Hepatocyte (in vitro differentiated cells): ENCODE data around the gene ZAP70. TPM values are rescaled to one million over a fixed set of nuclear protein-coding genes. Genes with fewer than 3 reads are reported as not detected.

Experiments used
- DNase-seq: peaks from one replicate; pipeline ENCODE4 v3.0.0-alpha.2; 2016; ENCODE audit warnings: low spot score
- H2AFZ ChIP-seq: fragments of 200-600 bp; sonication (generic); 2 replicates; pipeline ENCODE4 v1.6.0; 2016; ENCODE audit warnings: antibody characterized with exemption, mild to moderate bottlenecking
- H3K27ac ChIP-seq: fragments of 200-600 bp; sonication (generic); 2 replicates; pipeline ENCODE4 v1.5.1; 2016; ENCODE audit warnings: mild to moderate bottlenecking
- H3K27me3 ChIP-seq: fragments of 200-600 bp; sonication (generic); 2 replicates; pipeline ENCODE4 v1.6.1; 2016
- H3K36me3 ChIP-seq: fragments of 200-600 bp; sonication (generic); replicated peaks from 2 replicates; pipeline ENCODE4 v1.5.1; 2016; ENCODE audit warnings: low read depth; ENCODE audit not compliant: insufficient read depth
- H3K4me1 ChIP-seq: fragments of 200-600 bp; sonication (generic); 2 replicates; pipeline ENCODE4 v1.5.1; 2016; ENCODE audit warnings: mild to moderate bottlenecking, moderate library complexity; ENCODE audit not compliant: insufficient read depth
- H3K4me2 ChIP-seq: fragments of 200-600 bp; sonication (generic); 2 replicates; pipeline ENCODE4 v1.6.0; 2016
- H3K4me3 ChIP-seq: fragments of 200-600 bp; sonication (generic); 2 replicates; pipeline ENCODE4 v1.5.1; 2016; ENCODE audit warnings: mild to moderate bottlenecking
- H3K79me2 ChIP-seq: fragments of 200-600 bp; sonication (generic); 2 replicates; pipeline ENCODE4 v1.6.0; 2017; ENCODE audit warnings: mild to moderate bottlenecking
- H3K9me2 ChIP-seq: fragments of 200-600 bp; sonication (generic); replicated peaks from 2 replicates; pipeline ENCODE4 v1.6.0; 2017; ENCODE audit warnings: mild to moderate bottlenecking; ENCODE audit not compliant: insufficient read depth
- H3K9me3 ChIP-seq: fragments of 200-600 bp; sonication (generic); 2 replicates; pipeline ENCODE4 v1.5.1; 2016; ENCODE audit warnings: low read depth, mild to moderate bottlenecking
- H4K20me1 ChIP-seq: fragments of 200-600 bp; sonication (generic); 2 replicates; pipeline ENCODE4 v1.6.0; 2016; ENCODE audit warnings: mild to moderate bottlenecking; ENCODE audit not compliant: insufficient read depth, poor library complexity, severe bottlenecking
- EZH2 ChIP-seq: fragments of 200-600 bp; sonication (generic); IDR thresholded peaks from 2 replicates; pipeline ENCODE4 v1.6.1; 2016; ENCODE audit warnings: antibody characterized with exemption, mild to moderate bottlenecking, borderline replicate concordance
- EZH2phosphoT487 ChIP-seq: fragments of 200-600 bp; sonication (generic); IDR thresholded peaks from one replicate; pipeline ENCODE4 v1.6.1; 2018; ENCODE audit warnings: antibody characterized with exemption, mild to moderate bottlenecking, low read depth, moderate library complexity; ENCODE audit not compliant: unreplicated experiment, severe bottlenecking
- WGBS: methylation state at CpG from one replicate; pipeline ENCODE4 v1.1.6; 2016; ENCODE audit warnings: low lambda C conversion rate; ENCODE audit errors: missing lambda C conversion rate; 5-methylcytosine and 5-hydroxymethylcytosine counted together
- polyA plus RNA-seq: library from polyadenylated mRNA; unstranded; fragments of >200 nt; fragmentation: Nextera tagmentation; extraction: Ambion mirVana; gene quantifications from 2 replicates; pipeline ENCODE4 v1.2.1, GENCODE V29; 2016
- total RNA-seq: library from RNA; depleted of rRNA; stranded (reverse); fragments of >200 nt; gene quantifications from 2 replicates; pipeline ENCODE4 v1.2.3, GENCODE V29; 2014
- TF ChIP-seq, protein P1 (sequence below): fragments of 200-600 bp; sonication (generic); IDR thresholded peaks from 2 replicates; pipeline ENCODE4 v1.5.1; 2016; ENCODE audit warnings: antibody characterized with exemption, mild to moderate bottlenecking; ENCODE audit not compliant: poor library complexity

Gene ZAP70
- total and polyA plus RNA-seq, 2 experiments from 2014 or later, result 0.80 to 1.5 TPM

GRCh38 chr2:97741251-97741650 is 27.9 kb downstream of the ZAP70 start:
- H3K36me3 ChIP-seq, result no peaks in the 10 kb centered on the region
- no peaks in the 10 kb centered on the region for H4K20me1 ChIP-seq
- H3K4me3 ChIP-seq, result no peak overlapping the region
- no peak for DNase-seq
- no peak overlapping the region for H3K4me2 ChIP-seq
- H3K27ac ChIP-seq, result no peak overlapping the region
- H3K9me2 ChIP-seq, result no peaks in the 10 kb centered on the region
- no peak for TF ChIP-seq EZH2phosphoT487
- TF ChIP-seq, protein P1, sequence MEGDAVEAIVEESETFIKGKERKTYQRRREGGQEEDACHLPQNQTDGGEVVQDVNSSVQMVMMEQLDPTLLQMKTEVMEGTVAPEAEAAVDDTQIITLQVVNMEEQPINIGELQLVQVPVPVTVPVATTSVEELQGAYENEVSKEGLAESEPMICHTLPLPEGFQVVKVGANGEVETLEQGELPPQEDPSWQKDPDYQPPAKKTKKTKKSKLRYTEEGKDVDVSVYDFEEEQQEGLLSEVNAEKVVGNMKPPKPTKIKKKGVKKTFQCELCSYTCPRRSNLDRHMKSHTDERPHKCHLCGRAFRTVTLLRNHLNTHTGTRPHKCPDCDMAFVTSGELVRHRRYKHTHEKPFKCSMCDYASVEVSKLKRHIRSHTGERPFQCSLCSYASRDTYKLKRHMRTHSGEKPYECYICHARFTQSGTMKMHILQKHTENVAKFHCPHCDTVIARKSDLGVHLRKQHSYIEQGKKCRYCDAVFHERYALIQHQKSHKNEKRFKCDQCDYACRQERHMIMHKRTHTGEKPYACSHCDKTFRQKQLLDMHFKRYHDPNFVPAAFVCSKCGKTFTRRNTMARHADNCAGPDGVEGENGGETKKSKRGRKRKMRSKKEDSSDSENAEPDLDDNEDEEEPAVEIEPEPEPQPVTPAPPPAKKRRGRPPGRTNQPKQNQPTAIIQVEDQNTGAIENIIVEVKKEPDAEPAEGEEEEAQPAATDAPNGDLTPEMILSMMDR, result no peak
- no peak for TF ChIP-seq EZH2
- WGBS, result 93% methylated on average over 10 of the region's 20 CpGs
- H3K79me2 ChIP-seq, result no peaks in the 10 kb centered on the region
- no peaks in the 10 kb centered on the region for H3K27me3 ChIP-seq
- no peaks in the 10 kb centered on the region for H3K9me3 ChIP-seq
- no peaks in the 10 kb centered on the region for H3K4me1 ChIP-seq
- H2AFZ ChIP-seq, result no peak overlapping the region

DNA sequence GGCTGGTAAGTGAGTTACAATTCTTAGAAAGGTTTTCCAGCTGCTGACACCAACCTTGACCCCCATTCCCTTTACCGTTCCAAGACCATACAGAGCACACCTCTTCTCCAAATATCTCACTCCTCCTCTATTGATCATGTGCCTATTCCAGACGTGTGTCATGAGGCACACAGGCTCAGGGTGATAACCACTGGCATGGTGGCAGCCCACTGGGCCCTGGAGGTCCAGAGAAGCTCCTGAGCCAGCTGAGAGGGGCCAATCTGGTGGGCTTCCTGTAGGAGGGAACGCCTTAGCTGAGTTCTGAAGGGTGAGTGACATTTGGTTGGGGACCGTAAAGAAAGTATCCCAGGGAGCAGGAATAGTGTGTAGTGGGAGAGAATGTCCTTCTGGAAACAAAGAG is 28.3 kb downstream of the ZAP70 start:
- 85% methylated on average over 4 of the region's 4 CpGs for WGBS
- Histone ChIP-seq H3K36me3 (no peaks in the 10 kb centered on the region), H3K27me3 (no peaks in the 10 kb centered on the region), H3K27ac (no peak overlapping the region), H3K9me2 (no peaks in the 10 kb centered on the region), H3K4me2 (no peak overlapping the region), H3K4me3 (no peak overlapping the region), H4K20me1 (no peaks in the 10 kb centered on the region), H3K4me1 (no peaks in the 10 kb centered on the region), H3K9me3 (no peaks in the 10 kb centered on the region), H2AFZ (no peak overlapping the region), H3K79me2 (no peaks in the 10 kb centered on the region)
- TF ChIP-seq, protein P1, result no peak
- no peak for TF ChIP-seq EZH2
- no peak for TF ChIP-seq EZH2phosphoT487
- no peak for DNase-seq

GRCh38 chr2:97742381-97742847 is 29.0 kb downstream of the ZAP70 start:
- no peak overlapping the region for H3K4me3 ChIP-seq
- no peaks in the 10 kb centered on the region for H3K36me3 ChIP-seq
- no peak for TF ChIP-seq EZH2phosphoT487
- TF ChIP-seq, protein P1, result no peak
- no peak for TF ChIP-seq EZH2
- H3K27me3 ChIP-seq, result no peaks in the 10 kb centered on the region
- H4K20me1 ChIP-seq, result no peaks in the 10 kb centered on the region
- WGBS, result 87% methylated on average over 4 of the region's 4 CpGs
- DNase-seq, result no peak
- no peaks in the 10 kb centered on the region for H3K9me3 ChIP-seq
- H3K9me2 ChIP-seq, result no peaks in the 10 kb centered on the region
- no peaks in the 10 kb centered on the region for H3K79me2 ChIP-seq
- H2AFZ ChIP-seq, result no peak overlapping the region
- H3K4me1 ChIP-seq, result no peaks in the 10 kb centered on the region
- H3K4me2 ChIP-seq, result no peak overlapping the region
- H3K27ac ChIP-seq, result no peak overlapping the region

DNA sequence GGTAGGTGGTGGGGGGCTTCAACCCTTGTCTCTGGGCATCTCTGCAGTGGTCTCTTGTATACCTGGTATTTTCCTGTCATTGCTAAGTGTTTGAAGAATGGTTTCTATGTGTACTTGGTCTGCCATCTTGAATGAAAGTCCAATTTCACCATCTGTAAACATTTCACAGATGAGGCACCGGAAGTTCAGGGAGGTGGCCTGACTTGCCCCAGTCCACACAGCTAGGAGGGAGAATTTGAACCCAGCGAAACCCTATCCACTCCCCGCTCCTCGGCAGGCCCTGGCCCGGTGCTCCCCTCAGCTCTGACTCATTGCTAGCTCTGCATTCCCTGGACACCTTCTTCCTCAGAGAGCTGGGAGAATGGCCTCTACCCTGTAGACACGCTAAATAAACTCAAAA is 30.5 kb downstream of the ZAP70 start:
- H3K27me3 ChIP-seq, result no peaks in the 10 kb centered on the region
- TF ChIP-seq EZH2phosphoT487 (no peak), EZH2 (no peak)
- TF ChIP-seq, protein P1, result no peak
- no peak overlapping the region for H3K4me3 ChIP-seq
- H3K4me1 ChIP-seq, result no peaks in the 10 kb centered on the region
- no peaks in the 10 kb centered on the region for H3K79me2 ChIP-seq
- H4K20me1 ChIP-seq, result no peaks in the 10 kb centered on the region
- no peak overlapping the region for H2AFZ ChIP-seq
- WGBS, result 91% methylated on average over 6 of the region's 6 CpGs
- no peaks in the 10 kb centered on the region for H3K9me2 ChIP-seq
- no peak overlapping the region for H3K27ac ChIP-seq
- H3K4me2 ChIP-seq, result no peak overlapping the region
- DNase-seq, result no peak
- H3K36me3 ChIP-seq, result no peaks in the 10 kb centered on the region
- no peaks in the 10 kb centered on the region for H3K9me3 ChIP-seq
